Midbrain (tissue), 1 donor: ENCODE results near the gene KDM2A.
"Not testable (repeated sequence)": the region's sequence is repeated elsewhere in the genome, so short reads cannot be mapped to it uniquely, and the experiment has no call there.

Experiments used
- DNase-seq: peaks from one replicate; lab custom pipeline; 2025; lab: John Stamatoyannopoulos, UW

KDM2A gene

GRCh38 chr11:67117672-67118180 lies 1.3 kb upstream of the KDM2A start:
- no peak for DNase-seq

- DNase-seq, result no peak
Measured at GRCh38 chr11:67118181-67118766, 789 bp upstream of the KDM2A start.

DNA sequence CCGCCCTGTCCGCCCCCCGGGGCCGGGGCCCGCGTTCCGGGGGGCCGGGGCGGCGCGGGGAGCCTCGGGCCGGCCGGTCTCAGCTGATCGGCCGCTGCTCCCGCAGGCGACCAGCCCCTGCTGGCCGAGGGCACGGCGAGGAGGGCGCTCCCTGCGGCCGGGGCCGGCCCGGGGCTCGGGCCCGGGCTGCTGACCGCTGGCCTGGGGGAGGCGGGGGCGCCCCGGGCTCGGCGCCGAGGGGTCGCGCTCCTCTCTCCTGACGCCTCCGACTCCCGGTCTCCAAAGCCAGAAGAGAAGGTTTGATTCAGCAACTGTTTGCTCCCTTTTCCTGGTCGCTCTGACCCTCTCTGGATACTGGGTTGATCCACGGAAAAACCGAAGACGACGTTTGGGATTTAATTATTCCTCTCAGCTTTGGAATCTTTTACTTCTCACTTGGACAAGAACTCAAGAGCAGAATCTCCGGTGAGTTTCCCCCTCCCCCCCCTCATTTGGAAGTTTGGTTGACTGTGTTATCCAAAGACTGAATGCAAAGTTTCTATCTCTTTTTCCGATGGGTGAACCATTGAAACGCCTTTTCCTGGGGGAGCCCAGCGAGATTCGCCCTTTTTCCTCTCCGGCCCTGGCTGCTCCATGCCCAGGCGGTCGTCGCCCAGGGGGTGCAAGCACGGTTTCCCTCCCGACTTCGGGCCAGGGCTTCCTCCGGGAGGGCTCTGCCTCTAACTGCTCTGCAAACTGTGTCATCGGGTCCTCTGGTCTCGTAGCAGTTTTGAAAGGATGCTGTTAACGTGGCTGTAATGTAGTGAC lies 725 bp downstream of the KDM2A start:
- peak; percentile 18 for DNase-seq

- no peak for DNase-seq
Measured at GRCh38 chr11:67120456-67120855, 1.4 kb downstream of the KDM2A start.

- peak; percentile 45 for DNase-seq
Measured at GRCh38 chr11:67120881-67121710, 2.0 kb downstream of the KDM2A start.

DNA sequence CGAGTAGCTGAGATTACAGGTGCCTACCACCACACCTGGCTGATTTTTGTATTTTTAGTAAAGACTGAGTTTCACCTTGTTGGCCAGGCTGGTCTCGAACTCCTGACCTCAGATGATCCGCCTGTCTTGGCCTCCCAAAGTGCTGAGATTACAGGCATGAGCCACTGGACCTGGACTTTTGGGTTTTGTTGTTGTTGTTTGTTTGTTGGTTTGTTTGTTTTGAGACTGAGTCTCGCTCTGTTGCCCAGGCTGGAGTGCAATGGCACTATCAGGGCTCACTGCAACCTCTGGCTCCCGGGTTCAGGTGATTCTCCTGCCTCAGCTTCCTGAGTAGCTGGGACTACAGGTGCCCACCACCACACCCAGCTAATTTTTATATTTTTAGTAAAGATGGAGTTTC lies 4.7 kb downstream of the KDM2A start:
- DNase-seq, result not testable (repeated sequence)

DNA sequence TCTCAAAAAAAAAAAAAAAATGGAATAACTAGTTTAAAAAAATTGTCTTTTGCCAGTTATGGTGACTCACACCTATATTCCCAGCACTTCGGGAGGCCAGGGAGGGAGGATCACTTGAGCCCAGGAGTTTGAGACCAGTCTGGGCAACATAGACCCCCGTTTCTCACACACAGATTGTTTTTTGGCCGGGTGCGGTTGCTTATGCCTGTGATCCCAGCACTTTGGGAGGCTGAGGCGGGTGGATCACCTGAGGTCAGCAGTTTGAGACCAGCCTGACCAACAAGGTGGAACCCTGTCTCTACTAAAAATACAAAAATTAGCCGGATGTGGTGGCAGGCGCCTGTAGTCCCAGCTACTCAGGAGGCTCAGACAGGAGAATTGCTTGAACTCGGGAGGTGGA lies 7.2 kb downstream of the KDM2A start:
- not testable (repeated sequence) for DNase-seq

- no peak for DNase-seq
Measured at GRCh38 chr11:67126986-67127385, 7.9 kb downstream of the KDM2A start.

GRCh38 chr11:67130861-67131260 lies 11.8 kb downstream of the KDM2A start:
- not testable (repeated sequence) for DNase-seq

GRCh38 chr11:67136156-67136555 lies 17.1 kb downstream of the KDM2A start:
- no peak for DNase-seq

- DNase-seq, result no peak
Measured at GRCh38 chr11:67138922-67139321, 19.9 kb downstream of the KDM2A start.

DNA sequence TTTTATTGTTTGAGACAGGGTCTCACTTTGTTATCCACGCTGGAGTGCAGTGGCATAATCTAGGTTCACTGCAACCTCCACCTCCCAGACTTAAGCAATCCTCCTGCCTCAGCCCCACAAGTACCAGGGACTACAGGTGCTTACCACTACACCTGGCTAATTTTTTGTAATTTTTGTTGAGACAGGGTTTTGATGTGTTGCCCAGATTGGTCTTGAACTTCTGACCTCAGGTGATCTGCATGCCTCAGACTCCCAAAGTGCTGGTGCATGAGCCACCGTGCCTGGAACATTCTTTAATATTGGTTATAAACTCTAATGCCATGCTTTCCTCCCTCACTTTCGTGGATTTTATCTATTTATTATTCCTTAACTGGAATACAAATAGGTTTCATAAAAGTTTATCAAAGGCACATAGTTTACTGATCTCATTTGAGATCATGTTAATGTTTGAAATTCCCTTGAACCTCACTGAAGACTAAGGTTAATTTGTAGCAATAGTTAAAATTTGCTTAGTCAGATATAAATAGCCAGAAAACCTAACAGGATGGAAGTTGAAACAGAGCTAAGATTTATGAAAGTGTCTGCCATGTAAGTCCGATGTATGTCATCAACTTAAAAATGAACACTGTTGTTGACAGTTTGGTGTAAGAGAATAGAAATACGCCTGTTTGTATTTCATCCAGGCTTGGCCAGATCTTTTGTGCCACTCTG lies 27.6 kb downstream of the KDM2A start:
- DNase-seq, result no peak

- DNase-seq, result no peak
Measured at GRCh38 chr11:67153971-67154370, 34.9 kb downstream of the KDM2A start.

DNA sequence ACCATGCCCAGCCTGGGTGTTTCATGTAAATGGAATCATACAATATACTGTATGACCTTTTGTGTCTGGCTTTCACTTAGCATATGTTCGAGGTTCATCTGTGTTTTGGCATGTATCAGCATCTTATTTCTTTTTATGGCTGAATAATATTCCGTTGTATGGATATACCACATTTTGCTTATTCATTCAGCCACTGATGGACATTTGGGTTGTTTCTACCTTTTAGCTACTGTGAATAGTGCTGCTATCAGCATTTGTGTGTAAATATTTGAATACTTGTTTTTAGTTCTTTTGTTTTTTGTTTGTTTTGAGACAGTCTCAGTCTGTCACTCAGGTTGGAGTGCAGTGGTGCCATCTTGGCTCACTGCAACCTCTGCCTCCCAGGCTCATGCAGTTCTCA lies 35.7 kb downstream of the KDM2A start:
- no peak for DNase-seq

DNA sequence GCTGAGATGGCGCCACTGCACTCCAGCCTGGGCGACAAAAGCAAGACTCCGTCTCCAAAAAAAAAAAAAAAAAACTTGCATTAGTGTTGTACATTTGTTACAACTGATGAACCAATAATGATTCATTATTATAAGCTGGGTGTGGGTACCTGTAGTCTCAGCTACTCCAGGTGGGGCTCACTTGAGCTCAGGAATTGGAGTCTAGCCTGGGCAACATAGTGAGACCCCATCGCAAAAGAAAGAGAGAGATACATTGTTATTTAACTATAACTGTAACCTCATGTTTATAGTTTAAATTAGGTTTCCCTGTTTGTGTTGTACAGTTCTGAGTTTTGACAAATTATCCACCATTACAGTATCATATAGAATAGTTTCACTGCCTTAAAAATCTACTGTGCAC lies 38.6 kb downstream of the KDM2A start:
- no peak for DNase-seq

DNA sequence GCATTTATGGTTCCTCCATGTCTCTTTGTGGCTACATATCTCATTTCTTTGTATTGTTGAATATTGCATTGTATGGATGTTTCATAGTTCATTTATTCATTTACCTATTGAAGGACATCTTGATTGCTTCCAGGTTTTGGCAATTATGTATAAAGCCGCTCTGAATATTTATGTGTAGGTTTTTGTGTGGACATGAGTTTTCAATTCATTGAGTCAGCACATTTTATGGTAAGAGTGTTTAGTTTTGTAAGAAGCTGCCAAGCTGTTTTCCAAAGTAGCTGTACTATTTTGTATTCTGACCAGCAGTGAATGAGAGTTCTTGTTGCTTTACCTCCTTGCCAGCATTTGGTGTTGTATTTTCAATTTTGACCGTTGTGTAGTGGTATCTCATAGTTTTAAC lies 39.2 kb downstream of the KDM2A start:
- no peak for DNase-seq

- DNase-seq, result no peak
Measured at GRCh38 chr11:67160045-67160444, 41.0 kb downstream of the KDM2A start.

GRCh38 chr11:67160872-67161783 lies 42.1 kb downstream of the KDM2A start:
- DNase-seq, result no peak

DNA sequence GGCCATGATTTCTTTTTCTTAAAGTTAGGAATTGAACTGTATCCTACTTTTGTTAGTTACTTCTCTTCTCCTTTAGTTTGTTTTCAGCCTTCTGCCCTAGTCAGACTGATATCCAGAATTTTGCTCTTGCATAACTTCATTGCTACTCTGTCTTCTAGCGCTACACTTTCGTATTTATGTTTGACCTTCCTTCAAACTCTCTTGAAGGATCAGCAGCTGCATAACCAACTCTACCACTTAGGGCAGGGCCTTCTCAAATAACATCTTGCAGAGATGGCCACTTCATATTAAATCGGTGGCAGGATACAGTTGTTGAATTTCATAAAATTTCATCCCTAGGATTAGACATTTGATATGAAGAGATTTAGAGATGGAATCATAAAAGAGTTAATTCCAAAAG lies 43.9 kb downstream of the KDM2A start:
- DNase-seq, result no peak

GRCh38 chr11:67165623-67166022 lies 46.6 kb downstream of the KDM2A start:
- no peak for DNase-seq

DNA sequence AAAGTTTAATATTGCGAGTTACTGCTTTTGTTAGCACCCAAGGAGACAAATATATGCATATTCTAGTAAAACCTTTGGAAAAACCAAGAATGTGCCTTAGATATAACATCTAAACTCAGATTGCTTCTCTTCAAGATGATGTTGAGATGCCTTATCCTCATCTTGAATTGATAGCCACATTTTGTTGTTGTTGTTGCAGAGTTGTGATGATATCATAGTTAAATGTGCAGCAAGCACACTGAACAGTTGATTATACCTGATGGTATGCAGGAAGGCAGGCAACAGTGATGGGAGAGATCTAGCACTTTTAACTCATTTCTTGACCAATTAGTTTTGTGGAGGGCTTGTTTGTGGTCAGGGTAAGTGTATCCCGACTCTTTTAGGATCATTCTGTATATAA lies 48.0 kb downstream of the KDM2A start:
- DNase-seq, result no peak
